HT1080 (cell line): Measurements from ENCODE around the gene TSEN54. TPM values are rescaled to one million over a fixed set of nuclear protein-coding genes. Genes with fewer than 3 reads are reported as not detected.

Experiments used
- DNase-seq: peaks from one replicate; pipeline ENCODE4 v3.0.0-alpha.2; 2015; ENCODE audit warnings: low read depth
- total RNA-seq: library from RNA; depleted of rRNA; stranded (reverse); fragments of >200 nt; shearing (Covaris generic); gene quantifications from 2 replicates; pipeline ENCODE4 v1.2.3, GENCODE V29; 2014

TSEN54 gene
- total RNA-seq, 1 experiment from 2014 or later: 38.8 TPM

- no peak for DNase-seq
These were observed 25.9 kb downstream of the TSEN54 start for GRCh38 chr17:75542229-75542628.

GRCh38 chr17:75542728-75543336 is 26.5 kb downstream of the TSEN54 start:
- no peak for DNase-seq

GRCh38 chr17:75544250-75544649 is 27.9 kb downstream of the TSEN54 start:
- no peak for DNase-seq

GRCh38 chr17:75546181-75546580 is 29.9 kb downstream of the TSEN54 start:
- DNase-seq: no peak

DNA sequence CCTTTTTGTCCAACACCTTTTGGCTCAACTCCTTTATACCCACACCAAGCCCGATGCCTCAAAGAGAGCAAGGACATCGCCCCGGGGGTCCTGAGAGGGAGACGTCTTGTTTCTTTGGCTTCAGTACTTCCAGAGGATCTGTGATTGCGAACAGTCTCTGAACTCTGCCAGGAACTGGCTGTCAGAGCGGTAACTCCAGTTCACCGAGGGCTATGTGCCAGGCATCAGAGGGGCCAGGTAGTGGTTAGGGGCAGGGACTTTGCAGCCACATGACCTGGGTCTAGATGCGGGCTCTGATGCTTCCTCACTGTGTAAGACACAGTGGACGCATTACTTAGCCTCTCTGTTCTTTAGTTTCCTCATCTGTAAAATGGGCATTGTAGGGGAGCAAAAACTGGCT is 30.8 kb downstream of the TSEN54 start:
- DNase-seq: no peak

DNA sequence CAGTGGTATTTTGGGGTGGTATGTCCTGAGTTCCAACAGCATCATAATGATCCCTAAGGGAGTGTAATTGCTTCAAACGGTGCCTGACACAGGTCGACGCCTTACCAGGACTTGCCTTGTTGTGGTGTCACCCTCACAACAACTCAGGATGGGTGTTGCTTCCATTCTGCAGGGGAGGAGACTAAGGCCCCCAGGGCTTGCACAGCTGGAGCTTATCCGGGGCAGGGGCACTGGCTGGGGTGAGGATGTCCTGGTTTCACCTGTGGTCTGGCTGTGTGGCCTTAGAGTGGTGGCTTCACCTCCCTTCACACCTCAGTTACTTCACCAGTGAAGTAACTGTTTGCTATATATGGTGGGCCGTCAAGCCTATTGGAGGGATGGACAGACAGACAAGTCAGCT is 32.5 kb downstream of the TSEN54 start:
- DNase-seq: no peak

GRCh38 chr17:75549246-75550138 is 33.2 kb downstream of the TSEN54 start:
- no peak for DNase-seq

DNA sequence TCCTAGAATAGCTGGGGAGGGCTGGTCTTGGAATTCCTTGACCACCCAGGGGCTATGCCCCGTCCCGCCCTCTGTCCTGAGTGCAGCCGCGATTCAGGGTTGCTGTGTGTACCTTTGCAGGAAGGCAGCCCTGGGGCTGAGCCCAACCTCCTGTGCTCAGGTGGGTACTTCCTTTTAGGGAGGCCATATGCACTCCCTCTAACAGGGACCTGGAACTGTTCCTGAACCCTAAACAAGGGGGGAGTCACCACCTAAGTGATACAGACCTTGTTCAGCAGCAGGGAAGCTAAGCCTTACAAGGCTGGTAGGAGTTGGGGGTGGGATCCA is 33.8 kb downstream of the TSEN54 start:
- no peak for DNase-seq

GRCh38 chr17:75551266-75551665 is 34.9 kb downstream of the TSEN54 start:
- DNase-seq: no peak

GRCh38 chr17:75552425-75553294 is 36.3 kb downstream of the TSEN54 start:
- no peak for DNase-seq

- DNase-seq: no peak
These were observed 37.2 kb downstream of the TSEN54 start for GRCh38 chr17:75553295-75554110.

- DNase-seq: no peak
These were observed 39.4 kb downstream of the TSEN54 start for GRCh38 chr17:75555679-75556153.

DNA sequence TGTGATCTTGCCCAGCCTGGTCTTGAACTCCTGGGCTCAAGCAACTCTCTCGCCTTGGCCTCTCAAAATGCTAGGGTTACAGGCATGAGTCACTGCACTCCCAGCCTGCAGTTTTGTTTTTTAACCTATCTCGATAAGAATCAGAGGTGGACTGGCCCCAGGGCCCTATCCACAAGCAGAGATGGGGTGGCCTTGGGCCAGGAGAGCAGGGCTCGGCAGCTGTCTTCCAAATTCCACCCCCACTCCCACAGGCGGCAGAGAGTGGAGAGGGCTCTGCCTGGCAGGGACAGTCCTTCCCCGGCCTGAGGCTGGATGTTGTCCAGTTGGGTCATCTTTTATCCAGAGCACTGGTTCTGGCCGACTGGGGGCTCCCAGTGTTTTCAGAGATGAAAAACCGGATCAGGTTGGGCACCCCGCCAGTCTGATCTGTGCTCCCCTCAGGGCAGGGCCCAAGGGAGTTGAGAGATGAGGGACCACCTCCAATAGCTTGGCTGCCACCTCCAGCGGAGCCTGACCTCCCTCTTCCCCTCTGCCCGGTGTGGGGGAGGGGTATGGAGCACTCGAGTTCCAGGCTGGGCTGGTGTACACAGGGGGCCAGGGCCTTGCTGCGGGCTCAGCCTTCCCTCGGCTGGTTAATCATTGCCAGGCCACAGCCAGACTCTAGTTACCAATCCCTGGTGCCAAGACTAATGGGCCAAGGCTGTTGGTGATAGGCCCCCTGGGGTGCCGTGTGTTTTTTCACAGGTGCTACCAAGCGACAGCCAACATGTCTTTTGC is 40.9 kb downstream of the TSEN54 start:
- DNase-seq: no peak

- DNase-seq: no peak
These were observed 41.7 kb downstream of the TSEN54 start for GRCh38 chr17:75557852-75558665.

DNA sequence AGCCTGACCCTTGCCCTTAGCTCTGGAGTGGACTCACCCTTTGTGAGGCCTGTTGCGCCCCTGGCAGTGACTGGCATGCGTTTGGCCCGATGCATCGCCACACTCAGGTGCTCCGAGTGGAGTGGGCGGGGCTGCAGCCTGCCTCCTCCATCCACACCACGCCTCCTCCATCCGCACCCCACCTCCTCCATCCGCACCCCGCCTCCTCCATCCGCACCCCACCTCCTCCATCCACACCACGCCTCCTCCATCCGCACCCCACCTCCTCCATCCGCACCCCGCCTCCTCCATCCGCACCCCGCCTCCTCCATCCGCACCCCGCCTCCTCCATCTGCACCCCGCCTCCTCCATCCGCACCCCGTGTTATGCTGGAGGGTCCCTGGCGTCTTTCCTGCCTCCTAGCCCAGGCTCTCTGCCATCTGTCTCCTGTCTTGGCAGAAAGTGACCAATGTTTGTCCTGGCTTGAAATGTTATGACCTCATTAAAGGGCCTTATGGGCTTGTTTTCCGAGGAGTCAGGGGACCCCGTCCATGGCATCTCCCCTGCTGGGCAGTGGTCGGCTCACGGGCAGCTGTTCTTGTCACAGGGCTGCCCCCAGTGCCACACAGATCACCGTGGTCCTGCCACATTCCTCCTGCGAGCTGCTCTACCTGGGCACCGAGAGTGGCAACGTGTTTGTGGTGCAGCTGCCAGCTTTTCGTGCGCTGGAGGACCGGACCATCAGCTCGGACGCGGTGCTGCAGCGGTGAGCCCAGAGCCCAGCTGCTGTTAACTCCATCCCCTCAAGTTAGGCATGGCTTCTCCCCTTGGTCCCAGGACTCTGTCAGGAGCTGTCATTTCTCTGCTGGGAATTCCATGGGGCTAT is 42.6 kb downstream of the TSEN54 start:
- DNase-seq: no peak

DNA sequence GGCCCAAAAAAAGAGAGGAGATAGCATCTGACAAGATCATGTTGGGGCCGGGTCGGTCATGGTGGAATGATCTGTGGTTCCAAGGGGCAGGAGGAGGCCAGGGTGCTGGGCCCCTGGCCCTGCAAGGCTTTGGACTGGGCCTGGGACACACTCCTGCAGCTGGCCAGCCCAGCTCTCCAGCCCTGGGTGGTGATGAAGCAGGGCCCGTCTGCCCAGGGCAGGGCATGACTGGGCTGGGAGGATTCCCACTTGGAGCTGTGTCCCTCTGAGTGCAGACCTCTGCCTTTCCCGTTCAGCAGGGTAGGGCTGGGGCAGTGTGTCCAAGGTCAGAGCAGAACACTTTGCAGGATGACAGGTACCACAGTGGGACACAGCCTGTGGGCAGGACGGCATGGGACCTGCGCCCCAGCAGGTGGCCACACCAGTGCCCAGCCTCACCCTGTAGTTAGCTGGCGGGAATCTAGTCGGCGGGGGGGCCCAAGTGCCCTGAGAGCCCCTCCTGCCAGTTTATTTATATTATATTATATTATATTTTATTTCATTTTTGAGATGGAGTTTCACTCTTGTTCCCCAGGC is 43.7 kb downstream of the TSEN54 start:
- DNase-seq: no peak

- DNase-seq: no peak
These were observed 45.7 kb downstream of the TSEN54 start for GRCh38 chr17:75561927-75562603.
